Measurements from ENCODE around the gene CD6.

CD6 gene, protein sequence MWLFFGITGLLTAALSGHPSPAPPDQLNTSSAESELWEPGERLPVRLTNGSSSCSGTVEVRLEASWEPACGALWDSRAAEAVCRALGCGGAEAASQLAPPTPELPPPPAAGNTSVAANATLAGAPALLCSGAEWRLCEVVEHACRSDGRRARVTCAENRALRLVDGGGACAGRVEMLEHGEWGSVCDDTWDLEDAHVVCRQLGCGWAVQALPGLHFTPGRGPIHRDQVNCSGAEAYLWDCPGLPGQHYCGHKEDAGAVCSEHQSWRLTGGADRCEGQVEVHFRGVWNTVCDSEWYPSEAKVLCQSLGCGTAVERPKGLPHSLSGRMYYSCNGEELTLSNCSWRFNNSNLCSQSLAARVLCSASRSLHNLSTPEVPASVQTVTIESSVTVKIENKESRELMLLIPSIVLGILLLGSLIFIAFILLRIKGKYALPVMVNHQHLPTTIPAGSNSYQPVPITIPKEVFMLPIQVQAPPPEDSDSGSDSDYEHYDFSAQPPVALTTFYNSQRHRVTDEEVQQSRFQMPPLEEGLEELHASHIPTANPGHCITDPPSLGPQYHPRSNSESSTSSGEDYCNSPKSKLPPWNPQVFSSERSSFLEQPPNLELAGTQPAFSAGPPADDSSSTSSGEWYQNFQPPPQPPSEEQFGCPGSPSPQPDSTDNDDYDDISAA

DNA sequence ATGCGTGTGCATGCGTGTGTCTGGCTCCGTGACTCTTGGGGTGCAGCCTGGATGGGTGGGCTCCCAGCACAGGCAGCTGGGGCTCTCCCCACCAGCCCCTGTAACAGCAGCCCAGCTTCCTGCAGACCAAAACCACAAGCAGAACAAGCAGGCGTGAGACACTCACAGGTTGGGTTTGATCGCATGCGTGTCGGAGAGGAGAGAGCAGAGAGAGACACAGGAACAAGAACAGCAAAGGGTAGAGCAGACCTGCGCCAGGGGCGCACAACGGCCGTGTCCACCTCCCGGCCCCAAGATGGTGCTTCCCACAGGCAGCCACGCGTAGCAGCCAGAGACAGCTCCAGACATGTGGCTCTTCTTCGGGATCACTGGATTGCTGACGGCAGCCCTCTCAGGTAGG is at the start of gene CD6:
TSS of gene CD6 (plus strand) at position 161 of the 400 bp plus-strand sequence. CDS start at position 347, 186 bp downstream.
- no peak for DNase-seq

DNA sequence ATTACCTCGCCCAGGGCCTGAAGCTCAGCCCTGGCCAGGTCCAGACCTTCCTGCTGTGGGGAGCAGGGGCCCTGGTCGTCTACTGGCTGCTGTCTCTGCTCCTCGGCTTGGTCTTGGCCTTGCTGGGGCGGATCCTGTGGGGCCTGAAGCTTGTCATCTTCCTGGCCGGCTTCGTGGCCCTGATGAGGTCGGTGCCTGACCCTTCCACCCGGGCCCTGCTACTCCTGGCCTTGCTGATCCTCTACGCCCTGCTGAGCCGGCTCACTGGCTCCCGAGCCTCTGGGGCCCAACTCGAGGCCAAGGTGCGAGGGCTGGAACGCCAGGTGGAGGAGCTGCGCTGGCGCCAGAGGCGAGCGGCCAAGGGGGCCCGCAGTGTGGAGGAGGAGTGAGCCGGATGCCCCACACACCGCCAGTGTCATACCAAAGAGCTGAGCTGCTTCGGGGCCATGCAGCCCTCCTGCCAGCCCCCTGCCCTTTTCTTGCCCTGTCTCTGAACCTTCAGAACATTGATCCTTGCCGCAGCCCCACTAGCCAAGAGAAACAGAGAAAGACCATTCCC is 49.6 kb upstream of the CD6 start:
- DNase-seq = no peak

DNA sequence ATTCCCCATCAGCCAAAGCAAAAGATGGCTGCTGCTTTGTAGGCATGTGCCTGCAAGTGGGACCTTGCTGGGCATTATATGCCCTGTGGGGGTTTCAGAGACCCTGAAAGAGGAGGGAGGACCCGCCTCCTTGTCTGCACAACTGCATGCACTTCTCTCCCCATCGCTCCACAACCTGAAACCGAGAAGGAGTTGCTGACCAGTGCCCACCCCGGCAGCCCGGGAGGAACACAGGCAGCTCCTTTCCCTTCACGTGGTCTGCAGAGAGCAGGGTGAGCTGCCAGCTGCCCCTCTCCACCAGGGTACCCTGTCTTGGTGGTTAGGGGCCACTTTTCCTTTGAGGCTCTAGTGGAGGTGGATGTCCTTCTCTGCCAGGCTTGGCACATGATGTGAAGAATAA is 48.6 kb upstream of the CD6 start:
- no peak for DNase-seq

DNA sequence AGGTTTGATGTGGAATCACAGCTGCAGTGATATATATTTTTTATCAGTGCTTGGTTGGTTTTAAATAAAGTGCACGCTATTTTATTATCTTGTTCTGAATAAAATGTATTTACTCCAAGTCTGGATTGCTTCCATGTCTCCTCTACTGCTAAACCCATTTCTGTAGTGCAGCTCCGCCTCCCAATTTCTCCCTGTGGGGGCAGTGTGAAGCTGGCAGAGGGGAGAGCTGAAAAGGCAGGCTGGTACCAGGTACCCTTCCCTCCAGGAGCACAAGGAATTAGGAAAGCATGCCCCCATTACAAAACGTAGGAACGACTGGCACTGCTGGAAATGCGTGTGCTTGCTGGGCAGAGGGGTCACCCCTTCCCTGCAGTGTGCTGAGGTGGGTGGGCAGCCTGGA is 48.2 kb upstream of the CD6 start:
- no peak for DNase-seq

DNA sequence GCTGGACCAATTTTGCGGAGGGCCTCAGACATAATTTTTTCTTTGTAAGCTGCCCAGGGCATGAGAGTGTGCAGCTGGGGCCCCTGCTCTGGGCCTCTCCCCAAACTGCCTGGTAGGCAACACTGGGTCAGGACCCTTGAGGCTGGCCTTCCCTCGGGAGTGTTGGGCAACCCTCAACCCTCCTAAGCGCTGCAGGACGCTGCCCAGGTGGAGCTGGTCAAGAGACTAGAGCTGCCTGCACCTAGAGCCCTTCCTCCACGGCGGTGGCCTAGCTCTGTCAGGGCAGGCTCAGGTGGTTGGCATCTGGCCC is 47.7 kb upstream of the CD6 start:
- no peak for DNase-seq

DNA sequence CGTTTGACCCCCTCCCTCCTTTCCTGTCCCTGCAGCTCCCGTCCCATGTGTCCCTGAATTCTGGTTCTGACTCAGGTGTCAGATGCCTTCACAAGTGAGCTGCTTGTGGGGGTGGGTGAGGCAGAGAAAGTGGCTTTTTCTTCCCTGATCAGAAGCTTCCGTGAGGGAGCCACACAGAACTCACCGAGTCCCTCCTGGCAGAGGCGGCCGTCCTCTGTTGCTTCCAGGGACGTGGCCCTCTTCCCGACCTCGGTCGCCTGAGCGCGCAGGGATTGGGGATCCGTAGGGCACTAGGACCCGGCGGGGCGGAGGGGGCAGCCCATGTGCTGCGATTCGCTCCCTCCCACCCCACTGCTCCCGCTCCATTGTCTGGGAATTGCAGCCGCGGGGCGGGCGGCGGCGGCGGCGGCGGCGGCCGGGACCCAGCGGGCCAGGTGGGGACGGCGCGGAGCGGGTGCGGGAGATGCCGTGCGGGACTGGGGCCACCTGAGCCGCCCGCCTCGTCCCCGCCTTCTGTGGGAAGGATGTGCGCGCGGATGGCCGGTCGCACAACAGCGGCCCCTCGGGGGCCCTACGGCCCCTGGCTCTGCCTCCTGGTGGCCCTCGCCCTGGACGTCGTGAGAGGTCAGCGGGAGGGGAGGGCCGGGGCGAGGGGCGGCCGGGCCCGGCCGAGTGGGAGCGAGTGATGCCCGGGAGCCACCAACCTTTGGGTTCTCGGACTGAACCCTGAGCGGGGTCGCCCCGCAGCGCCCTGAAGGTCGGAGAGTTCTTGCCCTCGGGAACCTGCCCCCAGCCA is 47.2 kb upstream of the CD6 start, which contains the start of gene TMEM132A:
TSS of gene TMEM132A (plus strand) at position 351 of the 796 bp plus-strand sequence. CDS start at position 525, 174 bp downstream.
- peak; percentile 66 for DNase-seq

DNA sequence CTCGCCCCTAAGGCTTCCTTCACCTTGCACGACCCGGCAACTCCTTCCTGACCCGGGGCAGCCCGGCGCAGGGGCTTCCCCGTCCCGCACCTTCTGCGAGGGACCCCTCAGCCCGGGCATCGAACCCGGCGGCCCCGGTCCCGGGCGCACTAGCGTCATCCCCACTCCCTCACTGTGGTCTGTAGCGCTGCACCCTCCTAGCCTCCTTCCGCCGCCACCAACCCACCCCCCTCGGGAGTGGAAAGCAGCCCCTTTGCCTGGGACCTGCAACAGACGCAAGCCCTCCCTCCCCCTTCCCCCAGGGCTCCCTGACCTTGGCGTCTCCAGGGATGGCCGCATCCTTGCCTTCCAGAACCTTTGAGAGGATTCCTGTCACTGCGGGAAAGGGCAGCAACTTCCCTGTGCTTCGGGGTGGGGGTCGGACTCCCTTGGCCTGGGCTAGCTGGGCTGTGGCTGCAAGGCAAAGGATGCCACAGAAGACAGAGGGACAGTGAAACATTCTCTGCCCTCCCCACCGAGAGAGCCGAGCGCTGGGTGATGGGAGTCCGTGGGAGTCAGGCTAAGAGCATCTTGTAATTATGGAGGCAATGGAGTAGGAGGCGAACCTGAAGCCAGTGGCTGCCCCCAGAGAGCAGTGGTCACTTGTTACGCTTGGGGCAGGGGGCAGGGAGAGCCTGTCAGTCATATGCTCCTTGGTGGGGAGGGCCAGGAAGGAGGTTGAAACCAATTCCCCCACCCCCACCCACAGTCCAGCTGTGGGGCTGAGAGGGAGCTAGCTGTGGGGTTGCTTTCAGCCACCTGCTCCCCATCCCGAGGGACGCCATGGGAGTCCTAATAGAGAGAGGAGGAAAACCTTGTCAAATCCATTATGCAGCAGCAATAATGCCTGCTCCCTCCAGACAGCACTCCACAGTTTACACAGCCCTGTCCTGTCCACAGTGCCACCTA is 46.3 kb upstream of the CD6 start:
- DNase-seq = peak; percentile 55

DNA sequence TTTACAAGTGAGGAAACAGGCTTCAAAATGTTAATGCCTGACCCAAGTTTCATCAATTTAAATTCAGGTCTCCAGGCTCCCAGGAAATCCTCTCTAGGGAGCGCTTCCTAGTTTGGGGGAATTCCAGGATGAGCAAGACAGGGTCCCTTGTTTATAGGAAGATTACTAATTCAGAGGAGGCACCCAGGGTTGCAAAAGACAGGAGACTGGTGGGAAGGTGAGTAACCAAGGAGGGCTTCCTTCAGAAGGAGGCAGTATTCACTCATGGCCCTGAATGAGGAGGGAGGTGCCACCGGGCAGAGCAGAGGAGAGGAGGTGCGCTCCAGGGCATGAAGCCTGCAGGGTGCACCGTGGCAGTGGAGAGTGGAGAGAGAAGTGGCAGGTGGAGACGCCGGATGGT is 45.6 kb upstream of the CD6 start:
- peak; percentile 86 for DNase-seq

DNA sequence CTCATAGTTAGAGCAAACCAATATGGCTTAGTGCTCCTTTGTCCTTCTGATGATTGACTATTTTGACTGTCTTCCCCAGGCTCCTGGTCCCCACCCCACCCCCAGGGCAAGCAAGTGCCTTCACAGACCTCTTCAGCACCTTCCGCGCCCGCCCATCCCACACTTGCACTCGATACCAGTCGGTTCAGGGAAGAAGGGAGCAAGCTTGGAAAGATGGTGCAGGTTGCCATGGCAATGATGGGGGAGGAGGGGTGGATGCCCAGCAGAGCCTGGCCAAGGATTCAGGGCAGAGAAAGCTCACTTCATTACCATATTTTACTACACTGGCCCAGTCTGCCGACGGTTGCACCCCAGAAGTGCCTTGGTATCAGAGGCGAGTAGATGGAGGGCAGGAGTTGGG is 45.0 kb upstream of the CD6 start:
- no peak for DNase-seq

DNA sequence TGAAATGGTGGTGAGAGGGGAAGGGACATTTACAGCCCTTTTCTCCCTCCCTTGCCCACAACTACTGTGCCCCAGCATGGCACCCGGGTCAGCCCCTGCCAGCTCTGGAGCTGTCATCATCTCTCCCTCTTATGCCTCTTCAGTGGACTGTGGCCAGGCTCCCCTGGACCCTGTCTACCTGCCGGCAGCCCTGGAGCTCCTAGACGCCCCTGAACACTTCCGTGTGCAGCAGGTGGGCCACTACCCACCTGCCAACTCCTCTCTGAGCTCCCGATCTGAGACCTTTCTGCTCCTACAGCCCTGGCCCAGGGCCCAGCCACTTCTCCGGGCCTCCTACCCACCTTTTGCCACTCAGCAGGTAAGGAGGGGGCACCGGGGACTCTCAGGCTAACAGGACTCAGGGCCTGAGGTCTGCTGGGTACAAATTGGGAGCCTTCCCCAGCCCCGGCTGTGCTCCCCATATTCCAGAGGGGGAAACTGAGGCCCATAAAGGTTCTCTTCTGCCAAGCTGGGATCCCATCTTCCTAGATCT is 44.4 kb upstream of the CD6 start:
- DNase-seq = no peak

DNA sequence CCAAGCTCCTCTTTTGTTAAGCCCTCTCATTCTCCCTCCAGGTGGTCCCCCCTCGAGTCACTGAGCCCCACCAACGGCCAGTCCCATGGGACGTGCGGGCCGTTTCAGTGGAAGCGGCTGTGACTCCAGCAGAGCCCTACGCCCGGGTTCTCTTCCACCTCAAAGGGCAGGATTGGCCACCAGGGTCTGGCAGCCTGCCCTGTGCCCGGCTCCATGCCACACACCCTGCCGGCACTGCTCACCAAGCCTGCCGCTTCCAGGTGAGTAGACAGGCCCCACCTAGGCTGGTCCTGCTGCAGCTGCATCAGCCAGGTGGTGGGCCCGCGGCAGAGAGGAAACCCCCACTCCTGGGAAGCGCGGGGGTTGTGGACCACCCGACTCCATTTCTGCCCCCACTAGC is 43.9 kb upstream of the CD6 start:
- DNase-seq = no peak

DNA sequence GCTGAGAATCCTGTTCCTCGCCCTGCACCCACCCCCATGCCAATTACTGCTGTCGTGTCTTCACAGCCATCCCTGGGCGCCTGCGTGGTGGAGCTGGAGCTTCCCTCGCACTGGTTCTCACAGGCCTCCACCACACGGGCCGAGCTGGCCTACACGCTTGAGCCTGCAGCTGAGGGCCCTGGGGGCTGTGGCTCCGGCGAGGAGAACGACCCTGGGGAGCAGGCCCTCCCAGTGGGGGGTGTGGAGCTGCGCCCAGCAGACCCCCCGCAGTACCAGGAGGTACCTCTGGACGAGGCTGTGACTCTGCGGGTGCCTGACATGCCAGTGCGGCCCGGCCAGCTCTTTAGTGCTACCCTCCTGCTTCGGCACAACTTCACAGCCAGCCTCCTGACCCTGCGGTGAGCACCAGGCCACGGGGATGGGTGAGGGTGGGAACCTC is 42.9 kb upstream of the CD6 start:
- DNase-seq = no peak

DNA sequence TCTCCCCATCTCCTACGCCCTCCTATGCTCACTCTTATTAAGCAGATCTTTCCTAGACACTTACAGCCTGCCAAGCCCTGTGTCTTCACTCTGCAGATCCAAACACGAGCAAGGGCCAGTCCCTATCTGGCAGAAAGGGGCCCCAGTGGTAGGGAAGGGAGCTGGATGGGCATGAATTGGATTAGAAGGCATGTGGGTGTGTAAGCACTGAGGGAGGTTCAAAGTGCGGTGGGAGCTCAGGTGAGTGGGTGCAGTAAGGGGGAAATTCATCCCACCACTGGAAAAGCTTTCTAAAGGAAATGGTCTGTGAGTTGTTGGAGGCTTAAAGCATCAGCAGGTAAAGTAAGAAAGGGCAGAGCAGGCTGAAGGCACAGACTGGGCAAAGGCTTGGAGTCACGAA is 41.7 kb upstream of the CD6 start:
- DNase-seq = no peak

DNA sequence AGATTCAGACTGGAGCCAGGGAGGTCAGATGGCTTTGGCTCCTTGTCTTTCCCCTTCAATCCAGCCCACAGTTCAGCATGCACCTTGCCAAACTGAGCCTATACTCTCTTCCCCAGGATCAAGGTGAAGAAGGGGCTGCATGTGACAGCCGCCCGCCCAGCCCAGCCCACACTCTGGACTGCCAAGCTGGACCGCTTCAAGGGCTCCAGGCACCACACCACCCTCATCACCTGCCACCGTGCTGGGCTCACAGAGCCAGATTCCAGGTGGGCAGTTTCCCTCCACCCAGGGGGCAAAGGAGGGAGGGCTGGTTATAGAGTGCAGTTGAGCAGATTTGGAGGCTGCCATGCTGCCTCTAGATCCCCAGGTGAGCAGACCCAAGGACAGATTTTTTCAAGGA is 41.1 kb upstream of the CD6 start:
- no peak for DNase-seq

DNA sequence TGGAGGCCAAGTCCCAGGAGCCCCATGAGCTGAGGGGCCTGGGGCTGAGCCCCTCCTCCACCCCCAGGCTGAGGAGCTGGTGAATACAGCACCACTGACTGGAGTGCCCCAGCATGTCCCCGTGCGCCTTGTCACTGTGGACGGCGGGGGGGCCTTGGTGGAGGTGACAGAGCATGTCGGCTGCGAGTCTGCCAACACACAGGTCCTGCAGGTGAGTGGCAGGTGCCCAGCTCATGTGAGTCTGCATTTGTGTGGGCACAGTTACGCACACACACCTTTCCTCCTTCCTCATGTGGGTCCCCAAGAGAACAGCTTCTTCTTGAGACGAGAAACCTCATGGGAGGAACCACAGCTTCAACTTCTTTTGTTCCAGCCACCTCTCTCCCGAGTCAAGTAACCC is 39.6 kb upstream of the CD6 start:
- DNase-seq = no peak

DNA sequence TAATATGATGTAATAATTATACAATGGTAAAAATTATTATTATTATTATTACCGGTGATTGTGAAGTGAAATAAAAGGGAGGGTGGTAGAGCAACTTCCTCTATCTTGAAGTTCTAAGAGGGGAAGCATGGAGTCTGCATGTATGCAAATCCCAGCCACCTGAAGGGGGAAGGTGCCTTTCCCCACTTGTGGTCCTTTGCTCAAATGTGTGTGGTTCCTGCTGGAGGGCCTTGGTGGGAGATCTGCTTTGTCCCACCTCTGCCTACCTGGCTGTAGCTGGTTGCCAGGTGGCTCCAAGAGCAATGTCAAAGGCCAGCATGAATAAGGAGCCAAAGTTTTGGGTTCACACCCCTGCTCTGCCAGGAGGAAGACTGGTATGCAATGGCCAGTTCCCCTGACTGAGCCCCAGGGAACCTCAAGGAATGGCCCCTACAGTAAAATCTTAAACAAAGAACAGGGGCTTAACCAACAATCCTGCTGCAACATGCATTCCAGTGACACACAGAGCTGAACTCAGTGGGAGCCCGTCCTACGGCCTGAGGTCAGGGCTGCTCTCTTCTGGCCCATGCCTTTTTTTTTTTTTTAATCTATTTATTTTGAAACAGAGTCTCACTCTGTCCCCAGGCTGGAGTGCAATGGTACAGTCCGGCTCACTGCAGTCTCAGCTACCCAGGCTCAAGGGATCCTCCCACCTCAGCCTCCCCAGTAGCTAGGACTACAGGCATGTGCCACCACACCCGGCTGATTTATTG is 38.7 kb upstream of the CD6 start:
- no peak for DNase-seq

DNA sequence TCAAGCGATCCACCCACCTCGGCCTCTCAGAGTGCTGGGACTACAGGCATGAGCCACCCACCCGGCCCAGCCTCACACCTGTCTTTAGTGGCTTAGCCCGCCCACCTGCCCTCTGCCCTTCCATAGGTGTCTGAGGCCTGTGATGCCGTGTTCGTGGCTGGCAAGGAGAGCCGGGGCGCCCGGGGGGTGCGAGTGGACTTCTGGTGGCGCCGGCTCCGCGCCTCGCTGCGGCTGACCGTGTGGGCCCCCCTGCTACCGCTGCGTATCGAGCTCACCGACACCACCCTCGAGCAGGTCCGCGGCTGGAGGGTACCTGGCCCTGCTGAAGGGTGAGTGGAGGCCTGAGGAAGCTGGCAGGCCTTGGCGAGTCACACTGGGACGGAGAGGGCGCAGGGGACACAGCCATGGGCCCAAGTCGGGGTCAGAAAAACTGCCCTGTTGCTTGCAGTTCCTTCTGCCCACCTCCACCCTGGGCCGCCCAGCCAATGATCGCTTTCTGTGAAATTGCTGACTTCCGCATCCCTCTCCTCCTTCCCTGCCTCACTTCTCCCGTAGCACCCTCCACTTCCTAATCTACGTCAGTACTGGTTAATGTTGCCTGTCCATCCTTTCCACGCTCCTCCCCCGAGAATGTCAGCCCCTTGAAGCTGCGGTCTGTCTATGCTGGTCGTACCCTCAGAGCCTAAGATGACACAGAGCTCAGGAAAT is 37.9 kb upstream of the CD6 start:
- DNase-seq = no peak

DNA sequence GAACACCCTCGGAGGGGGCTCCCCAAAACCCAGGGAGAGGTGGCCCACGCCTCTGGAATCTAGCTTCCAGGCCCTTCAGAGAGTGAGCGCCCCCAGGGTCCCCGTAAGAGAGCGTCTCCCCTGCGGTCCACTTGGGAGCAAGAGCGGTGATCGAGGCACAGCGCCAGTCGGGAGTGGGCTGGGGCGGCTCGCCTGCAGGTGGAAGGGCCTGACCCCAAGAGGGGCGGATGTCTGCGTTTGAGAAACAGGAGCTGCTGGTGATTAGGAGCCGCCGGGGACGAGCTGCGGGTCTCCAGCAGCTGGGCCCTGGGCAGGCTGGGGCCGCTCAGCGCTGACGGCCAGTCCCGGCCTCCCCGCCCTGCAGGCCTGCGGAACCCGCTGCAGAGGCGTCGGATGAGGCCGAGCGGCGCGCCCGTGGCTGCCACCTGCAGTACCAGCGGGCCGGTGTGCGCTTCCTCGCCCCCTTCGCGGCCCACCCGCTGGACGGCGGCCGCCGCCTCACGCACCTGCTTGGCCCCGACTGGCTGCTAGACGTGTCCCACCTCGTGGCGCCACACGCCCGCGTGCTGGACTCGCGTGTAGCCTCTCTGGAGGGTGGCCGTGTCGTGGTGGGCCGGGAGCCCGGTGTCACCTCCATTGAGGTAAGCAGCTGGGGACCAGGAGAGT is 37.2 kb upstream of the CD6 start:
- DNase-seq = no peak

DNA sequence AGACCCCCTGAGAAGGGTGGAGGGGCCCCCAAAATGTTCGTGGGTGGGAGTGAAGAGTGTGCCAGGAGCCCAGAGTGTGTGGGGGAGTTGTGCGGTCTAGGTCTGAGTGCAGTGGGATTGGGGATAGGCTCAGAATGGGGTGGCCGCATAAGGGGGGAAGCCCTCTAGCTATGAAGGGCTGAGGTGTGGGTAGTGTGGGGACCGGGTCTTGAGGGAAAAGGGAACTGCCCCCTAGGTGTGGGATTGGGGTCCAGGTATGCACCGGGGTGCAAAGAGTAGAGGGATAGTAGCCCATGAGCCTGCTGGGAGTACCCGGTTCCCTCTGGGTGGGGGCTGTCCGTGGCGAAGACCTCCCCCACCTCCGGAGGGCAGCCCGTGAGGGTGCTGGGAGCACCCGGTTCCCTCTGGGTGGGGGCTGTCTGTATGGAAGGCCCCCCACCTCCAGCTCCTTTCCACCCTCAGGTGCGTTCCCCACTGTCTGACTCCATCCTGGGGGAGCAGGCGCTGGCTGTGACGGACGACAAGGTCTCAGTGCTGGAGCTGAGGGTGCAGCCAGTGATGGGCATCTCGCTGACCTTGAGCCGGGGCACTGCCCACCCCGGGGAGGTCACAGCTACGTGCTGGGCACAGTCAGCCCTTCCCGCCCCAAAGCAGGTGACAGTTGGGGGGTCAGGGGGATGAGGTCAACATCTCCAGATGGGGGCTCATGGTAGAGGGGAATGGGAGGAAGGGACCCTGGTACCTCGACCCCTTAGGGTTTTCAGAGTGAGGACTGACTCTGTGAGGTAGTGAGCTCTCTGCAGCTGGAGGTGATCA is 36.5 kb upstream of the CD6 start:
- no peak for DNase-seq
